Measurements from ENCODE around the gene FAM13A. TPM values are rescaled to one million over a fixed set of nuclear protein-coding genes. Genes with fewer than 3 reads are reported as not detected.

Gene FAM13A
- total and polyA plus RNA-seq, 9 of the 15 experiments (the other 6 are each of a cell fraction or from before 2014, with no cell fraction given) = 11.3 to 23.3 (median 14.7) TPM

- TF ChIP-seq, protein P1, sequence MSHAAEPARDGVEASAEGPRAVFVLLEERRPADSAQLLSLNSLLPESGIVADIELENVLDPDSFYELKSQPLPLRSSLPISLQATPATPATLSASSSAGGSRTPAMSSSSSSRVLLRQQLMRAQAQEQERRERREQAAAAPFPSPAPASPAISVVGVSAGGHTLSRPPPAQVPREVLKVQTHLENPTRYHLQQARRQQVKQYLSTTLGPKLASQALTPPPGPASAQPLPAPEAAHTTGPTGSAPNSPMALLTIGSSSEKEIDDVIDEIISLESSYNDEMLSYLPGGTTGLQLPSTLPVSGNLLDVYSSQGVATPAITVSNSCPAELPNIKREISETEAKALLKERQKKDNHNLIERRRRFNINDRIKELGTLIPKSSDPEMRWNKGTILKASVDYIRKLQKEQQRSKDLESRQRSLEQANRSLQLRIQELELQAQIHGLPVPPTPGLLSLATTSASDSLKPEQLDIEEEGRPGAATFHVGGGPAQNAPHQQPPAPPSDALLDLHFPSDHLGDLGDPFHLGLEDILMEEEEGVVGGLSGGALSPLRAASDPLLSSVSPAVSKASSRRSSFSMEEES (CRISPR knock-in tag; IDR thresholded peaks at IDR 0.05) = no peak
- TF ChIP-seq JUN (IDR thresholded peaks at IDR 0.05; ENCODE audit: borderline replicate concordance, low read depth, low read length) = peak; percentile 75
- no peak for TF ChIP-seq JUN (CRISPR knock-in tag; IDR thresholded peaks at IDR 0.05; ENCODE audit: borderline replicate concordance)
- TF ChIP-seq MCM5 (IDR thresholded peaks at IDR 0.05; ENCODE audit: low read depth) = no peak
- TF ChIP-seq ZBTB7A (IDR thresholded peaks at IDR 0.05; ENCODE audit: borderline replicate concordance, control insufficient read depth, low read depth, low read length) = no peak
- TF ChIP-seq, protein P2, sequence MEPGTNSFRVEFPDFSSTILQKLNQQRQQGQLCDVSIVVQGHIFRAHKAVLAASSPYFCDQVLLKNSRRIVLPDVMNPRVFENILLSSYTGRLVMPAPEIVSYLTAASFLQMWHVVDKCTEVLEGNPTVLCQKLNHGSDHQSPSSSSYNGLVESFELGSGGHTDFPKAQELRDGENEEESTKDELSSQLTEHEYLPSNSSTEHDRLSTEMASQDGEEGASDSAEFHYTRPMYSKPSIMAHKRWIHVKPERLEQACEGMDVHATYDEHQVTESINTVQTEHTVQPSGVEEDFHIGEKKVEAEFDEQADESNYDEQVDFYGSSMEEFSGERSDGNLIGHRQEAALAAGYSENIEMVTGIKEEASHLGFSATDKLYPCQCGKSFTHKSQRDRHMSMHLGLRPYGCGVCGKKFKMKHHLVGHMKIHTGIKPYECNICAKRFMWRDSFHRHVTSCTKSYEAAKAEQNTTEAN (CRISPR knock-in tag; IDR thresholded peaks at IDR 0.05) = no peak
- TF ChIP-seq ZNF707 (CRISPR knock-in tag; conservative IDR thresholded peaks at IDR 0.05) = no peak
- TF ChIP-seq, protein P3, sequence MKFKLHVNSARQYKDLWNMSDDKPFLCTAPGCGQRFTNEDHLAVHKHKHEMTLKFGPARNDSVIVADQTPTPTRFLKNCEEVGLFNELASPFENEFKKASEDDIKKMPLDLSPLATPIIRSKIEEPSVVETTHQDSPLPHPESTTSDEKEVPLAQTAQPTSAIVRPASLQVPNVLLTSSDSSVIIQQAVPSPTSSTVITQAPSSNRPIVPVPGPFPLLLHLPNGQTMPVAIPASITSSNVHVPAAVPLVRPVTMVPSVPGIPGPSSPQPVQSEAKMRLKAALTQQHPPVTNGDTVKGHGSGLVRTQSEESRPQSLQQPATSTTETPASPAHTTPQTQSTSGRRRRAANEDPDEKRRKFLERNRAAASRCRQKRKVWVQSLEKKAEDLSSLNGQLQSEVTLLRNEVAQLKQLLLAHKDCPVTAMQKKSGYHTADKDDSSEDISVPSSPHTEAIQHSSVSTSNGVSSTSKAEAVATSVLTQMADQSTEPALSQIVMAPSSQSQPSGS (CRISPR knock-in tag; IDR thresholded peaks at IDR 0.05) = no peak
- TF ChIP-seq CBFA2T2 (conservative IDR thresholded peaks at IDR 0.05) = no peak
- no peak for TF ChIP-seq ZNF143 (CRISPR knock-in tag; IDR thresholded peaks at IDR 0.05)
- no peak for TF ChIP-seq FOXJ3 (CRISPR knock-in tag; IDR thresholded peaks at IDR 0.05)
- TF ChIP-seq NR2C2 (CRISPR knock-in tag; IDR thresholded peaks at IDR 0.05) = no peak
- TF ChIP-seq NR2C2 (tag; IDR thresholded peaks at IDR 0.05) = peak; percentile 73
- 0 out of 2 replicates have a peak, but pooled peaks have one; percentile 12 for TF ChIP-seq BHLHE40 (IDR thresholded peaks at IDR 0.05; ENCODE audit: low read length)
- TF ChIP-seq NR4A1 (CRISPR knock-in tag; IDR thresholded peaks at IDR 0.05) = no peak
- no peak for TF ChIP-seq NR4A1 (tag; IDR thresholded peaks at IDR 0.05)
- no peak for TF ChIP-seq EGR1 (conservative IDR thresholded peaks at IDR 0.05)
- peak; percentile 68 for TF ChIP-seq MAFK (IDR thresholded peaks at IDR 0.05; ENCODE audit: low read length)
- no peak for TF ChIP-seq HSF4 (CRISPR knock-in tag; IDR thresholded peaks at IDR 0.05; ENCODE audit: borderline replicate concordance)
- no peak for TF ChIP-seq ZNF24 (IDR thresholded peaks at IDR 0.05)
- peak; percentile 95 for TF ChIP-seq NFE2 (IDR thresholded peaks at IDR 0.05; ENCODE audit: low read depth)
- TF ChIP-seq, protein P4, sequence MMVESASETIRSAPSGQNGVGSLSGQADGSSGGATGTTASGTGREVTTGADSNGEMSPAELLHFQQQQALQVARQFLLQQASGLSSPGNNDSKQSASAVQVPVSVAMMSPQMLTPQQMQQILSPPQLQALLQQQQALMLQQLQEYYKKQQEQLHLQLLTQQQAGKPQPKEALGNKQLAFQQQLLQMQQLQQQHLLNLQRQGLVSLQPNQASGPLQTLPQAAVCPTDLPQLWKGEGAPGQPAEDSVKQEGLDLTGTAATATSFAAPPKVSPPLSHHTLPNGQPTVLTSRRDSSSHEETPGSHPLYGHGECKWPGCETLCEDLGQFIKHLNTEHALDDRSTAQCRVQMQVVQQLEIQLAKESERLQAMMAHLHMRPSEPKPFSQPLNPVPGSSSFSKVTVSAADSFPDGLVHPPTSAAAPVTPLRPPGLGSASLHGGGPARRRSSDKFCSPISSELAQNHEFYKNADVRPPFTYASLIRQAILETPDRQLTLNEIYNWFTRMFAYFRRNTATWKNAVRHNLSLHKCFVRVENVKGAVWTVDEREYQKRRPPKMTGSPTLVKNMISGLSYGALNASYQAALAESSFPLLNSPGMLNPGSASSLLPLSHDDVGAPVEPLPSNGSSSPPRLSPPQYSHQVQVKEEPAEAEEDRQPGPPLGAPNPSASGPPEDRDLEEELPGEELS (CRISPR knock-in tag; IDR thresholded peaks at IDR 0.05; ENCODE audit: borderline replicate concordance) = no peak
- TF ChIP-seq FOXP1 (CRISPR knock-in tag; IDR thresholded peaks at IDR 0.05) = no peak
Measured at GRCh38 chr4:89000844-89001360, 56.1 kb downstream of the FAM13A start (continued).

Measured in K562 (cell line).